HL-60 (cell line): ENCODE results near the gene TMEM91.

Source experiments
- DNase-seq, 2 experiments: peaks; one replicate each; pipeline ENCODE4 v3.0.0-alpha.2; 2010 to 2020; ENCODE audit warnings: low read depth in 1 of 2, low spot score in 1 of 2
- H3K27ac ChIP-seq: fragments of 250-450 bp; sonication (Bioruptor Pico); replicated peaks from 2 replicates; pipeline ENCODE4 v1.5.1; 2020; ENCODE audit warnings: mild to moderate bottlenecking, moderate library complexity
- H3K27me3 ChIP-seq: fragments of 250-450 bp; sonication (Bioruptor Pico); 2 replicates; pipeline ENCODE4 v1.5.1; 2021; ENCODE audit warnings: mild to moderate bottlenecking, moderate library complexity; ENCODE audit not compliant: insufficient read depth, poor library complexity, severe bottlenecking
- H3K4me3 ChIP-seq: replicated peaks from 2 replicates; pipeline ENCODE4 v1.5.1; 2011; ENCODE audit warnings: mild to moderate bottlenecking, control low read depth, low read length; ENCODE audit not compliant: insufficient read depth
- CTCF ChIP-seq: IDR thresholded peaks from one replicate; pipeline ENCODE4 v1.5.1; 2011; ENCODE audit warnings: low read length, control low read depth, inconsistent platforms; ENCODE audit not compliant: insufficient read depth
- GABPA ChIP-seq: IDR thresholded peaks from 2 replicates; pipeline ENCODE4 v1.6.1; 2012; ENCODE audit warnings: low read depth
- POLR2AphosphoS5 ChIP-seq: IDR thresholded peaks from 2 replicates; pipeline ENCODE4 v1.6.1; 2012; ENCODE audit warnings: low read depth
- REST ChIP-seq: IDR thresholded peaks from 2 replicates; pipeline ENCODE4 v1.6.1; 2012; ENCODE audit warnings: low read depth; ENCODE audit not compliant: insufficient replicate concordance
- SPI1 ChIP-seq: IDR thresholded peaks from 2 replicates; pipeline ENCODE4 v1.6.1; 2012; ENCODE audit warnings: low read depth, mild to moderate bottlenecking, borderline replicate concordance

The TMEM91 gene

GRCh38 chr19:41354343-41354953, 21.9 kb upstream of the TMEM91 start:
- TF ChIP-seq SPI1 = no peak
- Histone ChIP-seq H3K27me3 (no peaks in the 10 kb centered on the region), H3K27ac (no peak overlapping the region), H3K4me3 (peak overlapping the region; percentile 91)
- DNase-seq = no peak

GRCh38 chr19:41355035-41355434, 21.3 kb upstream of the TMEM91 start:
- no peak overlapping the region for H3K27ac ChIP-seq
- no peak overlapping the region for H3K4me3 ChIP-seq
- DNase-seq = no peak

GRCh38 chr19:41355802-41356201, 20.5 kb upstream of the TMEM91 start:
- Histone ChIP-seq H3K27ac (no peak overlapping the region), H3K4me3 (no peak overlapping the region), H3K27me3 (no peaks in the 10 kb centered on the region)
- no peak for DNase-seq
- TF ChIP-seq GABPA (no peak), SPI1 (no peak), POLR2AphosphoS5 (no peak; the same call in 1 of the 2 replicates), REST (no peak), CTCF (no peak)

More at GRCh38 chr19:41355035-41355434, 21.3 kb upstream of the TMEM91 start:
- no peak for TF ChIP-seq GABPA
- no peak for TF ChIP-seq CTCF
- no peak for TF ChIP-seq SPI1
- no peak for TF ChIP-seq POLR2AphosphoS5
- TF ChIP-seq REST = no peak
- no peaks in the 10 kb centered on the region for H3K27me3 ChIP-seq

- no peak overlapping the region for H3K27ac ChIP-seq
These were observed 19.2 kb upstream of the TMEM91 start for GRCh38 chr19:41356984-41357739.

More at GRCh38 chr19:41356984-41357739, 19.2 kb upstream of the TMEM91 start:
- peak; percentile 65; the same call in 1 of the 2 replicates for TF ChIP-seq SPI1
- TF ChIP-seq POLR2AphosphoS5 = no peak
- Histone ChIP-seq H3K4me3 (no peak overlapping the region), H3K27me3 (no peaks in the 10 kb centered on the region)
- DNase-seq = peak in 1 of 2 experiments; percentile 72
